Activated CD4-positive, CD25-positive, alpha-beta regulatory T cell (primary cell): ENCODE data around the gene MLYCD.
A peak's percentile ranks its signal among the peaks of the same experiment; 100 is the strongest.

Source experiments
- DNase-seq, 4 experiments: peaks; one replicate each; lab custom pipeline; 2025; lab: John Stamatoyannopoulos, UW

The MLYCD gene

GRCh38 chr16:83956336-83957289, 57.7 kb downstream of the MLYCD start:
- peak; percentile 32 to 67 (median 46) for DNase-seq

- no peak for DNase-seq
Measured at GRCh38 chr16:83957296-83957855, 58.5 kb downstream of the MLYCD start.

GRCh38 chr16:83958137-83958845, 59.4 kb downstream of the MLYCD start:
- DNase-seq = no peak

- DNase-seq = no peak
Measured at GRCh38 chr16:83958846-83959565, 60.1 kb downstream of the MLYCD start.

GRCh38 chr16:83959656-83960434, 60.9 kb downstream of the MLYCD start:
- no peak for DNase-seq

- no peak for DNase-seq
Measured at GRCh38 chr16:83960521-83961249, 61.8 kb downstream of the MLYCD start.

- DNase-seq = no peak
Measured at GRCh38 chr16:83961591-83961990, 62.7 kb downstream of the MLYCD start.

GRCh38 chr16:83963277-83964119, 64.6 kb downstream of the MLYCD start:
- DNase-seq = no peak

- DNase-seq = no peak
Measured at GRCh38 chr16:83964684-83965443, 65.9 kb downstream of the MLYCD start.

GRCh38 chr16:83965444-83966152, 66.7 kb downstream of the MLYCD start:
- DNase-seq = no peak

GRCh38 chr16:83966153-83966696, 67.3 kb downstream of the MLYCD start:
- no peak for DNase-seq

- DNase-seq = no peak
Measured at GRCh38 chr16:83967091-83967490, 68.2 kb downstream of the MLYCD start.

- no peak for DNase-seq
Measured at GRCh38 chr16:83967838-83968305, 69.0 kb downstream of the MLYCD start, which contains the start of gene NECAB2. TSS of gene NECAB2 (plus strand) at chr16:83968244. CDS start at chr16:83968649, 405 bp downstream.

GRCh38 chr16:83968306-83968851, 69.5 kb downstream of the MLYCD start:
- DNase-seq = no peak

GRCh38 chr16:83968891-83969649, 70.2 kb downstream of the MLYCD start:
- no peak for DNase-seq

GRCh38 chr16:83969771-83970429, 71.0 kb downstream of the MLYCD start:
- no peak for DNase-seq
